H9 (cell line): Measurements from ENCODE around the gene DICER1. TPM values are rescaled to one million over a fixed set of nuclear protein-coding genes. Genes with fewer than 3 reads are reported as not detected.

Source experiments
- DNase-seq: peaks from one replicate; pipeline ENCODE4 v3.0.0-alpha.2; 2017
- H2AFZ ChIP-seq: one replicate; pipeline ENCODE4 v1.6.1; 2013; ENCODE audit warnings: mild to moderate bottlenecking, low read length, control low read depth, moderate library complexity
- H2AK5ac ChIP-seq: 2 replicates; pipeline ENCODE4 v1.6.1; 2013; ENCODE audit warnings: low read length, control low read depth, mixed read lengths; ENCODE audit not compliant: insufficient read length
- H2BK120ac ChIP-seq: one replicate; pipeline ENCODE4 v1.6.1; 2013; ENCODE audit warnings: low read depth, mild to moderate bottlenecking, low read length, control low read depth, inconsistent platforms; ENCODE audit not compliant: poor library complexity, severe bottlenecking
- H2BK12ac ChIP-seq: 2 replicates; pipeline ENCODE4 v1.6.1; 2013; ENCODE audit warnings: low read length, control low read depth, mixed read lengths, low read depth; ENCODE audit not compliant: insufficient read length
- H2BK15ac ChIP-seq: 2 replicates; pipeline ENCODE4 v1.6.1; 2013; ENCODE audit warnings: low read depth, low read length, control low read depth
- H2BK20ac ChIP-seq: one replicate; pipeline ENCODE4 v1.6.1; 2013; ENCODE audit warnings: low read depth, mild to moderate bottlenecking, low read length, control low read depth, inconsistent platforms; ENCODE audit not compliant: poor library complexity, severe bottlenecking
- H2BK5ac ChIP-seq: 2 replicates; pipeline ENCODE4 v1.6.1; 2013; ENCODE audit warnings: low read length, control low read depth, mixed read lengths; ENCODE audit not compliant: insufficient read length
- H3K14ac ChIP-seq: 2 replicates; pipeline ENCODE4 v1.6.1; 2013; ENCODE audit warnings: low read length, control low read depth; ENCODE audit not compliant: insufficient read depth
- H3K18ac ChIP-seq: 2 replicates; pipeline ENCODE4 v1.6.1; 2013; ENCODE audit warnings: low read depth, mild to moderate bottlenecking, mixed read lengths, low read length, control low read depth; ENCODE audit not compliant: insufficient read length
- H3K23ac ChIP-seq: 2 replicates; pipeline ENCODE4 v1.6.1; 2013; ENCODE audit warnings: low read length, control low read depth, mixed read lengths, low read depth; ENCODE audit not compliant: insufficient read length
- H3K23me2 ChIP-seq: 2 replicates; pipeline ENCODE4 v1.6.1; 2013; ENCODE audit warnings: low read depth, mild to moderate bottlenecking, mixed read lengths, low read length, control low read depth; ENCODE audit not compliant: insufficient read length, poor library complexity, severe bottlenecking
- H3K27ac ChIP-seq: 2 replicates; pipeline ENCODE4 v1.5.1; 2013; ENCODE audit warnings: low read length, control low read depth, mixed read lengths, low read depth; ENCODE audit not compliant: insufficient read length
- H3K27me3 ChIP-seq: 2 replicates; pipeline ENCODE4 v1.6.1; 2013; ENCODE audit warnings: low read length, control low read depth, inconsistent platforms; ENCODE audit not compliant: insufficient read depth
- H3K4ac ChIP-seq: 2 replicates; pipeline ENCODE4 v1.6.1; 2013; ENCODE audit warnings: low read depth, mild to moderate bottlenecking, control low read depth, inconsistent platforms, low read length, moderate library complexity
- H3K4me1 ChIP-seq: 2 replicates; pipeline ENCODE4 v1.6.1; 2013; ENCODE audit warnings: low read length, control low read depth, inconsistent platforms; ENCODE audit not compliant: insufficient read depth
- H3K4me2 ChIP-seq: 2 replicates; pipeline ENCODE4 v1.6.1; 2013; ENCODE audit warnings: low read length, control low read depth, mixed read lengths; ENCODE audit not compliant: insufficient read length, insufficient read depth
- H3K56ac ChIP-seq: 2 replicates; pipeline ENCODE4 v1.6.1; 2013; ENCODE audit warnings: low read depth, mild to moderate bottlenecking, mixed read lengths, low read length, control low read depth; ENCODE audit not compliant: insufficient read length
- H3K79me1 ChIP-seq: 2 replicates; pipeline ENCODE4 v1.6.1; 2013; ENCODE audit warnings: low read depth, mild to moderate bottlenecking, moderate library complexity, low read length, control low read depth, inconsistent platforms; ENCODE audit not compliant: insufficient read depth, poor library complexity, severe bottlenecking
- H3K79me2 ChIP-seq: 2 replicates; pipeline ENCODE4 v1.6.1; 2013; ENCODE audit warnings: low read length, control low read depth, inconsistent platforms; ENCODE audit not compliant: insufficient read depth
- H3K9ac ChIP-seq: 2 replicates; pipeline ENCODE4 v1.6.1; 2013; ENCODE audit warnings: low read length, control low read depth, mixed read lengths; ENCODE audit not compliant: insufficient read length; ENCODE audit errors: extremely low read depth
- H3K9me3 ChIP-seq: one replicate; pipeline ENCODE4 v1.6.1; 2013; ENCODE audit warnings: low read depth, low read length, inconsistent platforms; ENCODE audit not compliant: control insufficient read depth
- H3T11ph ChIP-seq: one replicate; pipeline ENCODE4 v1.6.1; 2013; ENCODE audit warnings: mild to moderate bottlenecking, low read length, control low read depth, inconsistent platforms
- H4K20me1 ChIP-seq: one replicate; pipeline ENCODE4 v1.6.1; 2013; ENCODE audit not compliant: control insufficient read depth, insufficient read length, insufficient read depth
- H4K5ac ChIP-seq: 2 replicates; pipeline ENCODE4 v1.6.1; 2013; ENCODE audit warnings: low read depth, mild to moderate bottlenecking, mixed read lengths, low read length, control low read depth; ENCODE audit not compliant: insufficient read length
- H4K8ac ChIP-seq: replicated peaks from 2 replicates; pipeline ENCODE4 v1.6.1; 2013; ENCODE audit warnings: low read length, control low read depth, mixed read lengths, low read depth; ENCODE audit not compliant: insufficient read length
- H4K91ac ChIP-seq: 2 replicates; pipeline ENCODE4 v1.6.1; 2013; ENCODE audit warnings: low read depth, mild to moderate bottlenecking, moderate library complexity, mixed read lengths, low read length, control low read depth; ENCODE audit not compliant: insufficient read length
- H3K27ac Mint-ChIP-seq, 3 experiments: 2 replicates in 2 of 3; 3 replicates in 1 of 3; pipeline ENCODE4 v1.8.0; 2020 to 2021; ENCODE audit warnings: mixed read lengths in 3 of 3, mild to moderate bottlenecking in 1 of 3, moderate library complexity in 1 of 3
- H3K27me3 Mint-ChIP-seq: 2 replicates; pipeline ENCODE4 v1.8.0; 2021; ENCODE audit warnings: low read depth, mild to moderate bottlenecking, moderate library complexity, mixed read lengths
- H3K36me3 Mint-ChIP-seq, 3 experiments: 2 replicates in 2 of 3; 3 replicates in 1 of 3; pipeline ENCODE4 v1.8.0; 2020 to 2021; ENCODE audit warnings: low read depth in 3 of 3, mixed read lengths in 3 of 3; ENCODE audit not compliant: insufficient read depth in 1 of 3
- H3K4me1 Mint-ChIP-seq, 2 experiments: 2 replicates each; pipeline ENCODE4 v1.8.0; 2020; ENCODE audit warnings: mixed read lengths in 2 of 2
- H3K4me3 Mint-ChIP-seq, 2 experiments: 2 replicates in 1 of 2; 3 replicates in 1 of 2; pipeline ENCODE4 v1.8.0; 2020 to 2021; ENCODE audit warnings: mild to moderate bottlenecking in 2 of 2, mixed read lengths in 2 of 2, moderate library complexity in 1 of 2
- H3K9me3 Mint-ChIP-seq, 2 experiments: 2 replicates in 1 of 2; 3 replicates in 1 of 2; pipeline ENCODE4 v1.8.0; 2020; ENCODE audit warnings: mild to moderate bottlenecking in 2 of 2, mixed read lengths in 2 of 2, moderate library complexity in 1 of 2
- CTCF ChIP-seq: fragments of 200-600 bp; sonication (generic); conservative IDR thresholded peaks from 3 replicates; pipeline ENCODE4 v1.8.0; 2021; ENCODE audit warnings: antibody characterized with exemption, mild to moderate bottlenecking
- WGBS: extraction: QIAGEN DNeasy Blood & Tissue Kit; methylation state at CpG from one replicate; pipeline ENCODE4 v1.1.7; 2013; ENCODE audit warnings: missing lambda C conversion rate, low lambda C conversion rate, mixed read lengths; ENCODE audit not compliant: insufficient read length; ENCODE audit errors: extremely low coverage; 5-methylcytosine and 5-hydroxymethylcytosine counted together
- total RNA-seq: library from RNA; stranded (reverse); gene quantifications from 2 replicates; pipeline ENCODE4 v1.2.1, GENCODE V29; 2021

The DICER1 gene
- total RNA-seq, 1 experiment from 2014 or later, result 57.0 TPM

GRCh38 chr14:95045836-95046430, 111.4 kb downstream of the DICER1 start:
- Mint-ChIP-seq H3K36me3 (no peaks in the 10 kb centered on the region; a peak in 1 of 7 replicates), H3K9me3 (no peaks in the 10 kb centered on the region; a peak in 2 of 5 replicates), H3K27me3 (peaks cover 72% of the 10 kb centered on the region), H3K4me1 (peaks cover 24 to 32% of the 10 kb centered on the region in 2 experiments), H3K4me3 (no peak overlapping the region), H3K27ac (no peak overlapping the region; a peak in 1 of 7 replicates)
- H3K79me2 ChIP-seq, result no peaks in the 10 kb centered on the region
- H3K23ac ChIP-seq, result no peak overlapping the region
- H4K20me1 ChIP-seq, result no peaks in the 10 kb centered on the region
- no peak overlapping the region for H3K18ac ChIP-seq
- H2BK20ac ChIP-seq, result no peak overlapping the region
- no peak overlapping the region for H3K4ac ChIP-seq
- H3K14ac ChIP-seq, result no peak overlapping the region
- no peak overlapping the region for H2AFZ ChIP-seq
- no peak overlapping the region for H4K5ac ChIP-seq
- H3K9ac ChIP-seq, result no peak overlapping the region
- H2AK5ac ChIP-seq, result no peak overlapping the region
- H3K4me2 ChIP-seq, result no peak overlapping the region
- no peaks in the 10 kb centered on the region for H3K27me3 ChIP-seq
- H3K9me3 ChIP-seq, result no peaks in the 10 kb centered on the region
- DNase-seq, result peak; percentile 18
- no peak overlapping the region for H4K8ac ChIP-seq
- H2BK12ac ChIP-seq, result no peak overlapping the region
- no peak overlapping the region for H2BK120ac ChIP-seq
- no peak overlapping the region for H3K56ac ChIP-seq
- WGBS, result no CpG with 5 or more reads among the region's 15 CpGs
- no peak overlapping the region for H2BK5ac ChIP-seq
- no peaks in the 10 kb centered on the region for H3K79me1 ChIP-seq
- H2BK15ac ChIP-seq, result no peak overlapping the region
- no peak for TF ChIP-seq CTCF
- no peaks in the 10 kb centered on the region for H3K4me1 ChIP-seq
- no peak overlapping the region for H4K91ac ChIP-seq
- H3K27ac ChIP-seq, result no peak overlapping the region
- H3T11ph ChIP-seq, result no peak overlapping the region
- H3K23me2 ChIP-seq, result no peaks in the 10 kb centered on the region
